ENCODE results near the gene ATP6AP1. TPM values are rescaled to one million over a fixed set of nuclear protein-coding genes. Genes with fewer than 3 reads are reported as not detected.
A peak's percentile ranks its signal among the peaks of the same experiment; 100 is the strongest.

Gene ATP6AP1
- total and polyA plus RNA-seq, 9 of the 15 experiments (the other 6 are each of a cell fraction or from before 2014, with no cell fraction given), result 8.3 to 90.5 (median 52.9) TPM

DNA sequence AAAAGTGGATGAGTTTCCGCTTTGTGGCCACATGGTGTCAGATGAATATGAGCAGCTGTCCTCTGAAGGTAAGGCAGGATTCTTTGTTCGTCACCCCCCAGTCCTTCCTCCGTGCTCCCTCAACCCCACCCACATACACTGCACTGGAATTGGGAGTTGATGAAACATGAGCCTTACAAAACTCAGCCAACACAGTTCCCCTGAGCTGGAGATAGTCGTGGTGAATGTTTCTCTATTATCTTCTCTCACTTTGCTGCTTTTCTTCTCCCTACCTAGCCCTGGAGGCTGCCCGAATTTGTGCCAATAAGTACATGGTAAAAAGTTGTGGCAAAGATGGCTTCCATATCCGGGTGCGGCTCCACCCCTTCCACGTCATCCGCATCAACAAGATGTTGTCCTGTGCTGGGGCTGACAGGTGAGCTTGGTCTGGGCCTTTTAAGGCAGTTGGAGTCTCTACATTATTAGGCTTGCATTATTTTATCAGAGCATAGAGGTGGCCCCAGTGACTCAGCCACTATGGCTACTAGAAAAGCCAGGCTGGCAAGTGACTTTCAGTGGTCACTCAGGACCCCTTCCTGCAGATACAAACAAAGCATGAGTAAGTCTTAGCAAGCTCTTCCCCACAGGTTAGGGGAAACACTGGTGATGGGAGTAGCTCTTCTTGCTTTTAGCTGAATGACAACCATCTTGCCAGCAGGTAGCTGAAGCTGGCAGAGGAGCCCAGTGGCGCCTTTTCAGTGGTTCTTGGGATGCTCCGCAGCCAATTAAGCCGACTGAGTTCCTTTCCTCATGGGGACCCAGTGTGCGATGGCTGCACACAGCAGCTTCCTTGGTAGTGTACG, 28.7 kb upstream of the ATP6AP1 start (continued):
- TF ChIP-seq EHMT2 (IDR thresholded peaks at IDR 0.05) (no peak), YY1 (IDR thresholded peaks at IDR 0.05; ENCODE audit: borderline replicate concordance in 1 of 3, control insufficient read depth in 1 of 3, extremely low read depth in 1 of 3, insufficient read depth in 3 of 3, insufficient read length in 1 of 3, insufficient replicate concordance in 2 of 3, low read depth in 1 of 3, low read length in 2 of 3) (peak in 1 of 3 experiments; percentile 55), ZNF707 (CRISPR knock-in tag; conservative IDR thresholded peaks at IDR 0.05) (no peak), NFXL1 (CRISPR knock-in tag; IDR thresholded peaks at IDR 0.05) (no peak), CSDE1 (IDR thresholded peaks at IDR 0.05) (0 out of 4 replicates have a peak, but pooled peaks of 1 of the 2 experiments have one; percentile 44), HEY1 (CRISPR knock-in tag; IDR thresholded peaks at IDR 0.05; ENCODE audit: borderline replicate concordance) (no peak), XRCC4 (IDR thresholded peaks at IDR 0.05; ENCODE audit: extremely low read depth, insufficient read depth, insufficient read length) (no peak)
- TF ChIP-seq, protein P1, sequence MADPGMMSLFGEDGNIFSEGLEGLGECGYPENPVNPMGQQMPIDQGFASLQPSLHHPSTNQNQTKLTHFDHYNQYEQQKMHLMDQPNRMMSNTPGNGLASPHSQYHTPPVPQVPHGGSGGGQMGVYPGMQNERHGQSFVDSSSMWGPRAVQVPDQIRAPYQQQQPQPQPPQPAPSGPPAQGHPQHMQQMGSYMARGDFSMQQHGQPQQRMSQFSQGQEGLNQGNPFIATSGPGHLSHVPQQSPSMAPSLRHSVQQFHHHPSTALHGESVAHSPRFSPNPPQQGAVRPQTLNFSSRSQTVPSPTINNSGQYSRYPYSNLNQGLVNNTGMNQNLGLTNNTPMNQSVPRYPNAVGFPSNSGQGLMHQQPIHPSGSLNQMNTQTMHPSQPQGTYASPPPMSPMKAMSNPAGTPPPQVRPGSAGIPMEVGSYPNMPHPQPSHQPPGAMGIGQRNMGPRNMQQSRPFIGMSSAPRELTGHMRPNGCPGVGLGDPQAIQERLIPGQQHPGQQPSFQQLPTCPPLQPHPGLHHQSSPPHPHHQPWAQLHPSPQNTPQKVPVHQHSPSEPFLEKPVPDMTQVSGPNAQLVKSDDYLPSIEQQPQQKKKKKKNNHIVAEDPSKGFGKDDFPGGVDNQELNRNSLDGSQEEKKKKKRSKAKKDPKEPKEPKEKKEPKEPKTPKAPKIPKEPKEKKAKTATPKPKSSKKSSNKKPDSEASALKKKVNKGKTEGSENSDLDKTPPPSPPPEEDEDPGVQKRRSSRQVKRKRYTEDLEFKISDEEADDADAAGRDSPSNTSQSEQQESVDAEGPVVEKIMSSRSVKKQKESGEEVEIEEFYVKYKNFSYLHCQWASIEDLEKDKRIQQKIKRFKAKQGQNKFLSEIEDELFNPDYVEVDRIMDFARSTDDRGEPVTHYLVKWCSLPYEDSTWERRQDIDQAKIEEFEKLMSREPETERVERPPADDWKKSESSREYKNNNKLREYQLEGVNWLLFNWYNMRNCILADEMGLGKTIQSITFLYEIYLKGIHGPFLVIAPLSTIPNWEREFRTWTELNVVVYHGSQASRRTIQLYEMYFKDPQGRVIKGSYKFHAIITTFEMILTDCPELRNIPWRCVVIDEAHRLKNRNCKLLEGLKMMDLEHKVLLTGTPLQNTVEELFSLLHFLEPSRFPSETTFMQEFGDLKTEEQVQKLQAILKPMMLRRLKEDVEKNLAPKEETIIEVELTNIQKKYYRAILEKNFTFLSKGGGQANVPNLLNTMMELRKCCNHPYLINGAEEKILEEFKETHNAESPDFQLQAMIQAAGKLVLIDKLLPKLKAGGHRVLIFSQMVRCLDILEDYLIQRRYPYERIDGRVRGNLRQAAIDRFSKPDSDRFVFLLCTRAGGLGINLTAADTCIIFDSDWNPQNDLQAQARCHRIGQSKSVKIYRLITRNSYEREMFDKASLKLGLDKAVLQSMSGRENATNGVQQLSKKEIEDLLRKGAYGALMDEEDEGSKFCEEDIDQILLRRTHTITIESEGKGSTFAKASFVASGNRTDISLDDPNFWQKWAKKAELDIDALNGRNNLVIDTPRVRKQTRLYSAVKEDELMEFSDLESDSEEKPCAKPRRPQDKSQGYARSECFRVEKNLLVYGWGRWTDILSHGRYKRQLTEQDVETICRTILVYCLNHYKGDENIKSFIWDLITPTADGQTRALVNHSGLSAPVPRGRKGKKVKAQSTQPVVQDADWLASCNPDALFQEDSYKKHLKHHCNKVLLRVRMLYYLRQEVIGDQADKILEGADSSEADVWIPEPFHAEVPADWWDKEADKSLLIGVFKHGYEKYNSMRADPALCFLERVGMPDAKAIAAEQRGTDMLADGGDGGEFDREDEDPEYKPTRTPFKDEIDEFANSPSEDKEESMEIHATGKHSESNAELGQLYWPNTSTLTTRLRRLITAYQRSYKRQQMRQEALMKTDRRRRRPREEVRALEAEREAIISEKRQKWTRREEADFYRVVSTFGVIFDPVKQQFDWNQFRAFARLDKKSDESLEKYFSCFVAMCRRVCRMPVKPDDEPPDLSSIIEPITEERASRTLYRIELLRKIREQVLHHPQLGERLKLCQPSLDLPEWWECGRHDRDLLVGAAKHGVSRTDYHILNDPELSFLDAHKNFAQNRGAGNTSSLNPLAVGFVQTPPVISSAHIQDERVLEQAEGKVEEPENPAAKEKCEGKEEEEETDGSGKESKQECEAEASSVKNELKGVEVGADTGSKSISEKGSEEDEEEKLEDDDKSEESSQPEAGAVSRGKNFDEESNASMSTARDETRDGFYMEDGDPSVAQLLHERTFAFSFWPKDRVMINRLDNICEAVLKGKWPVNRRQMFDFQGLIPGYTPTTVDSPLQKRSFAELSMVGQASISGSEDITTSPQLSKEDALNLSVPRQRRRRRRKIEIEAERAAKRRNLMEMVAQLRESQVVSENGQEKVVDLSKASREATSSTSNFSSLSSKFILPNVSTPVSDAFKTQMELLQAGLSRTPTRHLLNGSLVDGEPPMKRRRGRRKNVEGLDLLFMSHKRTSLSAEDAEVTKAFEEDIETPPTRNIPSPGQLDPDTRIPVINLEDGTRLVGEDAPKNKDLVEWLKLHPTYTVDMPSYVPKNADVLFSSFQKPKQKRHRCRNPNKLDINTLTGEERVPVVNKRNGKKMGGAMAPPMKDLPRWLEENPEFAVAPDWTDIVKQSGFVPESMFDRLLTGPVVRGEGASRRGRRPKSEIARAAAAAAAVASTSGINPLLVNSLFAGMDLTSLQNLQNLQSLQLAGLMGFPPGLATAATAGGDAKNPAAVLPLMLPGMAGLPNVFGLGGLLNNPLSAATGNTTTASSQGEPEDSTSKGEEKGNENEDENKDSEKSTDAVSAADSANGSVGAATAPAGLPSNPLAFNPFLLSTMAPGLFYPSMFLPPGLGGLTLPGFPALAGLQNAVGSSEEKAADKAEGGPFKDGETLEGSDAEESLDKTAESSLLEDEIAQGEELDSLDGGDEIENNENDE (IDR thresholded peaks at IDR 0.05; ENCODE audit: low read depth, low read length), result no peak
- TF ChIP-seq, protein P2, sequence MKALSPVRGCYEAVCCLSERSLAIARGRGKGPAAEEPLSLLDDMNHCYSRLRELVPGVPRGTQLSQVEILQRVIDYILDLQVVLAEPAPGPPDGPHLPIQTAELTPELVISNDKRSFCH (CRISPR knock-in tag; IDR thresholded peaks at IDR 0.05), result no peak
- TF ChIP-seq, protein P2 (tag; IDR thresholded peaks at IDR 0.05), result no peak

Data from K562 (cell line).